ENCODE data around the gene MTFR1L.

The MTFR1L gene

DNA sequence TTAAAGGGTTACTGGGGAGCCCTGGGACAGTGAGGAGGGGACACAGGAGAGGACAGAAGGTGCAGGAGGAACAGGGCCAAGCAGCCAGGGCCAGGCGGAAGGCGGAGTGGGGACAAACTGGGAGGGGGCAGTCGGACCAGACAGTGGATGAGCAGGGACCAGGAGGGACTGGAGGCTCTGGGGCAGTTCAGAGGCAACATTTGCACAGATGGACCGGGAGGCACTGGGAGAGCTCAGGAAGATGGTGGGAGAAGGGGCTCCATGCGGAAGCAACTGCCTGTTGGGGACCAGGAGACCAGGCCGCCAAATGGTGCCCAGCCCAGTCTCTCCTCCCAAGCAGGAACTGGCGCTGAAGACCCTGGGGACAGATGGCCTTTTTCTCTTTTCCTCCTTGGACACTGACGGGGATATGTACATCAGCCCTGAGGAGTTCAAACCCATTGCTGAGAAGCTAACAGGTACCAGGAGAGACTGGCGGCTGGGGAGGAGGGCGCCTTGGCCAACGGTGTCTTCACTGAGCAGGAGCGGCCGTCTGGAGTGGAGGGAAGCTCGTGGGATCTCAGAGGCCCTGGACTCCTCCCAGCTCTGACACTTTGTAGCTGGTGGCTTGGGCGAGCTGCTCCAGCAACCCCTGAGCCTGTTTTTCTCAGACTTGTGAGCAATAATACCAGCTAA lies 18.9 kb upstream of the MTFR1L start:
- CTCF ChIA-PET = interaction anchor here (1.1 to 6.8 kb wide), 3 partner anchors 11 to 18 kb away, joined by 3 to 65 read pairs (median 5); partner anchors contain the start of gene MTFR1L

DNA sequence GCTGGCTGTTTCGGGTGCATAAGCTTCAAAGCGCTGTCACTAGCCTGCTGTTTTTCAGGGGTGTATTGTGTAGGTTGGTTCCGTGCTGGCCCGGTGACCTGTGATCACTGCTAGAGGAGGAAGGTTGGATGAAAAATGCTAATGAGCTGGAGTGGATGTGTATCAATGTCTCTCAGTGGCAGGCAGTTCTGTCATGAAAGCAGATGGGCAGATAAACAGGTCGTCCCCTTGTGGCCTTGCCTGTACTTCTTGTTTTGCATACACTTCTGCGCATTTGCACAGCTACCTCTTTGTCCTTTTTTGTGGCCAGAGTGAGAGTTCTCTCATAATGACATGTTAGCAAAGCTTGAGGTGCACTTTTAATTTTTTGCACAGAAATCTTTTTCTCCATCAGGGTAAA lies 16.8 kb upstream of the MTFR1L start:
- CTCF ChIA-PET = interaction anchor here (0.8 to 6.8 kb wide), 5 partner anchors 9 to 194 kb away, joined by 3 to 65 read pairs (median 3); no protein-coding TSS in a partner anchor
- TF ChIP-seq, protein P1, sequence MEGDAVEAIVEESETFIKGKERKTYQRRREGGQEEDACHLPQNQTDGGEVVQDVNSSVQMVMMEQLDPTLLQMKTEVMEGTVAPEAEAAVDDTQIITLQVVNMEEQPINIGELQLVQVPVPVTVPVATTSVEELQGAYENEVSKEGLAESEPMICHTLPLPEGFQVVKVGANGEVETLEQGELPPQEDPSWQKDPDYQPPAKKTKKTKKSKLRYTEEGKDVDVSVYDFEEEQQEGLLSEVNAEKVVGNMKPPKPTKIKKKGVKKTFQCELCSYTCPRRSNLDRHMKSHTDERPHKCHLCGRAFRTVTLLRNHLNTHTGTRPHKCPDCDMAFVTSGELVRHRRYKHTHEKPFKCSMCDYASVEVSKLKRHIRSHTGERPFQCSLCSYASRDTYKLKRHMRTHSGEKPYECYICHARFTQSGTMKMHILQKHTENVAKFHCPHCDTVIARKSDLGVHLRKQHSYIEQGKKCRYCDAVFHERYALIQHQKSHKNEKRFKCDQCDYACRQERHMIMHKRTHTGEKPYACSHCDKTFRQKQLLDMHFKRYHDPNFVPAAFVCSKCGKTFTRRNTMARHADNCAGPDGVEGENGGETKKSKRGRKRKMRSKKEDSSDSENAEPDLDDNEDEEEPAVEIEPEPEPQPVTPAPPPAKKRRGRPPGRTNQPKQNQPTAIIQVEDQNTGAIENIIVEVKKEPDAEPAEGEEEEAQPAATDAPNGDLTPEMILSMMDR (IDR thresholded peaks at IDR 0.05; ENCODE audit: control extremely low read depth, extremely low read depth, low read depth, missing control alignments) = peak; percentile 5
- POLR2A ChIA-PET = no interaction called here
- peak; percentile 67 for DNase-seq (ENCODE audit: extremely low spot score)

More for the DNA sequence above, 18.9 kb upstream of the MTFR1L start:
- no peak for DNase-seq (ENCODE audit: extremely low spot score)
- TF ChIP-seq, protein P1 (IDR thresholded peaks at IDR 0.05; ENCODE audit: control extremely low read depth, extremely low read depth, low read depth, missing control alignments) = no peak
- POLR2A ChIA-PET = no interaction called here

DNA sequence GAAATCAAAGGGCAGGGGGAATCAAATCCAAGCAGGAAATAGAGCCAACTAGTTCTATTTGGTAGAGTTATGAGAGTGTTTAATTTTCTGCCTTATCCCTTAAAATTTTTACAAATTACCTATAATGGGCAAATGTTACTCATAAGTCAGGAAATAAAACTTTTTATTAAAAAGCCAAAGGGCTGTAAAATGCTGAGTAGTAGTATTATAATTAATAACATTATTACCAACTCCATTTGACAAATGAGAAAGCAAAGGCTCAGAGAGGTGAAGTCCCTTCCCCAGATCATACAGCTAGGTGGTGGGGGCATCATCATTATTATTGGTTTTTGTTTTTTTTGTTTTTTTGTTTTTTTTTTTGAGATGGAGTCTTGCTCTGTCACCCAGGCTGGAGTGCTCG lies 16.4 kb upstream of the MTFR1L start:
- CTCF ChIA-PET = interaction anchor here (0.8 to 6.8 kb wide), 4 partner anchors 8 to 194 kb away, joined by 3 to 65 read pairs (median 4); no protein-coding TSS in a partner anchor
- POLR2A ChIA-PET = no interaction called here
- DNase-seq (ENCODE audit: extremely low spot score) = no peak
- TF ChIP-seq, protein P1 (IDR thresholded peaks at IDR 0.05; ENCODE audit: control extremely low read depth, extremely low read depth, low read depth, missing control alignments) = no peak

DNA sequence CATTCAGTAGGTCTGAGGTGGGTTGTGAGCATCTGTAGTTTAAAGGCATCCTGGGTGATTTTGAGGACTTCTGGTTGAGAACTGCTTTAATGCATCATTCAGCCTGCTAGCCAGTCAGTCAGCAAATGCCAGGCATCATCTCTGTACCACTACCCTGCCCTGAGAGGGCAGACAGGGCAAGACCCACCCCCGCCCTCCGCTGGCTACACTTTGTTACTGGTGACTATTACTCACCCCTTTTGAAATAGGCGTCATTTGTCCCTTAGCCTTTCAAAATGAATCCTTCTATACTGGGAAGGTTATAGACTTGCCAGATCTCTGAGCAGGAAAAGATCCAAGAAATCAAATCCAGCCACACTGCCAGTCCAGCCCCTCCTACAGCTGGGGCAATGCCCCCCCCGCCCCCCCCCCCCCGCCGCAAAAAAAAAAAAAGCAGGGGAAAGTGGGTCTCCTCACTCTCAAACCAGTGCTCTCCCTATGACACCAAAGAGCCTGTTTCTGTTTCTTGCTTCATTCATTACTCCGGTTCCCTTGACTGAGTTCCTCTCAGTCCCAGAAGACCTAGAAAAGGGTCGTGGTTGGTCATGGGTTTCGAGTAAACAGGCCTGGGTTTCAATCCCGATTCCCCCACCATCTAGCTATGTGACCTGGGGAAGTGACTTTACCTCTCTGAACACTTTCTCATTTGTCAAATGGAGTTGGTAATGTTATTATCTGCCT lies 15.3 kb upstream of the MTFR1L start:
- ChIA-PET POLR2A (interaction anchor here (0.6 to 0.7 kb wide), 2 partner anchors 557 to 840 kb away, joined by 4 to 5 read pairs; no protein-coding TSS in a partner anchor), CTCF (interaction anchor here (1.1 to 1.4 kb wide), 4 partner anchors 8 to 17 kb away, joined by 3 to 4 read pairs (median 4); no protein-coding TSS in a partner anchor)
- DNase-seq (ENCODE audit: extremely low spot score) = peak; percentile 59
- TF ChIP-seq, protein P1 (IDR thresholded peaks at IDR 0.05; ENCODE audit: control extremely low read depth, extremely low read depth, low read depth, missing control alignments) = no peak

DNA sequence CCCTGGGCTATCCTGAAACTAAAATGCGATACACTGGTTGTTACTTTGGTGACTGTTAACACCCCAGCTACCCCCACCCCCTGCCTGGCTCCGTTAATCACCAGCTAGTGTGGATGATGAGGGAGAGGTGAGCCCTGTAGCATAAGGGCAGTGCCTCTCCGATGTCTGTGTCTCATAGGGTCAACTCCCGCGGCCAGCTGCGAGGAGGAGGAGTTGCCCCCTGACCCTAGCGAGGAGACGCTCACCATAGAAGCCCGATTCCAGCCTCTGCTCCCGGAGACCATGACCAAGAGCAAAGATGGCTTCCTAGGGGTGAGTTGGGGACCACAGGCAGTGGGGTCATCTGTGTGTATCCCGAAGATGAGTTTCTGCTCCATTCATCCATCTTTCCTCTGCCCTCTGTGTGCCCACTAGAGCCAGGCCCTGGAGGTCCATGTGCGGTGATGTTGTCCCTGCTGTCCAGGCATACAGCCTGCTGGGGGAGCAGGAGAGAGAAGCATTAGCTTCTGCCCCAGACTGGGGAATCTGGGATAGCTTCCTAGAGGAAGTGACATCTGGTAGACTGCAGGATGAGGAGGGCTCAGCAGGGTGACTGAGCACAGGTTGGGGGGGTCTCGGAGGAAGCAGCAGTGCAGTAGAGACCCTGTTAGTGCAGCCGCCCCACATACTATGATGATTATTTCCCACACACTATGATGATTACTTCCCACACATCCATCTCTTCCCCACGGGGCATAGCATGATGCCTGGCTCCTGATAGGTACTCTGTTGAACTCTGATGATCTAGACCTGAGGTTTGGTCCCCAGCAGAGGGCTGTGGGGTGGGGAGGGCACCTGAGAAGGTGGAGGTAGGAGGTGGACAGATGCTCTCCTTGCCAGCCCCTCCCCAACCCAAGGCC lies 14.5 kb upstream of the MTFR1L start:
- TF ChIP-seq, protein P1 (IDR thresholded peaks at IDR 0.05; ENCODE audit: control extremely low read depth, extremely low read depth, low read depth, missing control alignments) = no peak
- CTCF ChIA-PET = interaction anchor here (1.1 to 1.4 kb wide), 3 partner anchors 8 to 9 kb away, joined by 3 to 4 read pairs (median 4); no protein-coding TSS in a partner anchor
- no peak for DNase-seq (ENCODE audit: extremely low spot score)
- POLR2A ChIA-PET = interaction anchor here (0.7 kb wide), 1 partner anchor 841 kb away, joined by 5 read pairs; no protein-coding TSS in a partner anchor

DNA sequence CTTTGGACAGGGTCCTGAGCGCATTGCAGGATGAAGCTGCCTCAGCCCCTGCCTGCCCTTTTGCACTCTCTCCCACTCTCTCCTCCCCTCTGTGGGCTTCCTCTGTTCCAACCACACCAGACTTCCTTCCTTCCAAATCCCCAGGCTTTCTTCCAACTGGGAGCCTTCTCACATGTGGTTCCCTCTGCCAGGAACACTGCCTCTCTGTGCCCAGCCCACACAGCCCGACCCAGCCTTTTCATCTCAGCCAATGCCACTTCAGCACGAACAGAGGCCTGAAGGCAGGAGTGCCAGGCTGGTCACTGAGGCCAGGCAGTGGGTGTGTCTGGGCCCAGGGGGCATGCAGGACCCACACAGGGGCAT lies 13.9 kb upstream of the MTFR1L start:
- TF ChIP-seq, protein P1 (IDR thresholded peaks at IDR 0.05; ENCODE audit: control extremely low read depth, extremely low read depth, low read depth, missing control alignments) = no peak
- CTCF ChIA-PET = interaction anchor here (1.4 kb wide), 1 partner anchor 10 kb away, joined by 4 read pairs; no protein-coding TSS in a partner anchor
- POLR2A ChIA-PET = no interaction called here
- DNase-seq (ENCODE audit: extremely low spot score) = no peak
